NT2/D1 (cell line): ENCODE measurements around the gene LIMD2.
"Not testable (repeated sequence)": the region's sequence is repeated elsewhere in the genome, so short reads cannot be mapped to it uniquely, and the experiment has no call there.

Experiments
- DNase-seq: peaks from one replicate; pipeline ENCODE4 v3.0.0-alpha.2; 2011; ENCODE audit warnings: low read depth, low spot score
- H3K27me3 ChIP-seq: 2 replicates; pipeline ENCODE4 v1.6.0; 2011; ENCODE audit warnings: mild to moderate bottlenecking; ENCODE audit not compliant: insufficient read length, insufficient read depth
- H3K36me3 ChIP-seq: 2 replicates; pipeline ENCODE4 v1.6.1; 2011; ENCODE audit warnings: mild to moderate bottlenecking, low read length, mixed read lengths; ENCODE audit not compliant: insufficient read depth, insufficient read length
- H3K4me1 ChIP-seq: 2 replicates; pipeline ENCODE4 v1.5.1; 2011; ENCODE audit not compliant: insufficient read depth, insufficient read length
- H3K4me3 ChIP-seq: 2 replicates; pipeline ENCODE4 v1.5.1; 2011; ENCODE audit warnings: low read depth; ENCODE audit not compliant: insufficient read length
- H3K9ac ChIP-seq: 2 replicates; pipeline ENCODE4 v1.6.0; 2011; ENCODE audit warnings: low read depth; ENCODE audit not compliant: insufficient read length
- H3K9me3 ChIP-seq: 2 replicates; pipeline ENCODE4 v1.5.1; 2011; ENCODE audit warnings: mild to moderate bottlenecking, low read length; ENCODE audit not compliant: insufficient read depth
- SUZ12 ChIP-seq: IDR thresholded peaks from 2 replicates; pipeline ENCODE4 v1.6.1; 2011; ENCODE audit not compliant: insufficient read length, insufficient read depth; ENCODE audit errors: extremely low read depth
- YY1 ChIP-seq: IDR thresholded peaks from 2 replicates; pipeline ENCODE4 v1.6.1; 2011; ENCODE audit not compliant: insufficient read length, insufficient read depth
- ZNF274 ChIP-seq: IDR thresholded peaks from 2 replicates; pipeline ENCODE4 v1.6.1; 2011; ENCODE audit warnings: mild to moderate bottlenecking, low read depth, low read length

Gene LIMD2

DNA sequence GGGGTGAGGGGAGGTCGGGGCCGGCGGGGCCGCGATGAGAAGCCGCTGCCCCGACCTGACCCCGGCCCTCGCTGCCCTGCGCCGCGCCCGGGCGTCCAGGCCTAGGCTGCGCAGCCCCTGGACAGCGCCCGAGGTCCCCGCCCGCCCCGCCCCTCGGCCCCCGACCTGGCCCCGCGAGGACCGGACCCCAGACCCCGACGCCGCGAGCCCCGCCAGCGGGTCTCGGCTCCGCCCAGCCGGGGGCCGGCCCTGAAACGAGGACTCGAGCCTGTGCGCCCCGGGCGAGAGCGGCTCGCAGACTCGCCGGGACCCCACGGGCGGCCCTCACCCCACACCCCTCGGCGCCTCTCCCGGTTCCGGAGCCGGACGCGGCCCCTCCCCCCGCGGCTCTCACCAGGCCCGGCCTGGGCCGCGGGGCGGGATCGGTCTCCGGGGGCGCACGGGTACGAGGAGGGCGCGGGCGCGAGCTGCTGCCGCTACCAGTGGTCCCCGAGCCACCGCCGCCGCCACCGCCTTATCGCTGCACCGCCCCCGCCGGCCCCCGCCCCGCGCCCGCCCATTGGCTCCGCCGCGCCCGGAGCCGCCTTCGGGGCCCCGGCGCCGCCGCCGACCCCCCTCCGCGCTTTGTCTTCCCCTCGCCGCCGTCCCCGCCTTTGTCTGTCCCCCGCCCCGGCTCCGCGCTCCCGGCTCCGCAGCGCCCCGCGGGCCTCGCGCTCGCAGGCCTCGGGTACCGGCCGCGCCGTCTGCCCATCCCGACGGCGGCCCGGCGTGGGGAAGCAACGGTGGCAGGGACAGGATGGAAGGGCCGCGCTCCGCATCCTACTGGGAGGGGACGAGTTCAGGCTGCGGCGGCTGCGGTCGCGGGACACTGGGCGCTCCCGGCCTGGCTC is at the start of gene LIMD2:
LIMD2 (minus strand) TSS at position 488 of the 890 bp plus-strand sequence. CDS start 827 bp downstream, outside the sequence.
- no peak for DNase-seq
- Histone ChIP-seq H3K9me3 (no peaks in the 10 kb centered on the region), H3K4me1 (peaks cover 36% of the 10 kb centered on the region), H3K27me3 (no peaks in the 10 kb centered on the region), H3K36me3 (peaks cover 60% of the 10 kb centered on the region), H3K9ac (peak within 1 kb of the TSS; percentile 85), H3K4me3 (peak within 1 kb of the TSS; percentile 64)
- no peak for TF ChIP-seq ZNF274
- TF ChIP-seq SUZ12, result no peak
- no peak for TF ChIP-seq YY1

DNA sequence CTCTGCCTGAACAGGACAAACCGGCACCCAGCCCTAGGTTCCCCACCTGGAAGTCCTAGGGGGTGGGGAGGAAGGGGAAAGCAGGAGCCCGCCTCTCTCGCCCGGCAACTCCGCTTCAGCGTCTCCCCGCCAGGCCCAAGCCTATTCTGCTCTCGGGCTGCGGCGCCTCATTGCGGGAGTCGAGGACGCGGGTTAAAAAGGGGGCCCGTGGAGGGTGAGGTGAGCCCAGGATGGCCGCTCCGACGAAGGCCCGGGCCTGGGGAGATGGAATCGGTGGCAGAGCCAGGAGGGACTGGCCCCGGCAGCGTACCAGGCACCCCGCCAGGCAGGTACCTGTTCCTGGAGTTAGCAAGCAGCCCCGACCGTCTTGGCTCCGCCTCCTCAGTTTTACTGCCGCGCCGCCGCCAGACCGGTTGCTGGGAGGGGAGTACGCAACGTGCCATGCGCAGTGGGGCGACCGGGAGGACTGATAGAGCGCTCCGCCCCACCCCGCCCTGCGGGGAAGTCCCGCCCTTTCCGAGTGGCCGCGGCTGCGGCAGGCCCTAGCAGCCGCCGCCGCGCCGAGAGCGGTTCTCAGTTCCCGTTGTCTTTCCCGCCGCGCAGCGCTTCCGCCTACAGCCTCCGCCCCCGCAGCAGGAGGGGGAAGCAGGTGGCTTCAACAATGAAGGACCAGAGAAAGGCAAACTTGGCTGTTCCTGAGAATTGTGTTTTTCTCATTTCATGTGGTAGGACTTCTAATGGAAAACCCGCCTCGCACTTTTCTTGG is 41.7 kb upstream of the LIMD2 start, which contains the start of gene STRADA:
STRADA (minus strand) TSS at position 392 of the 766 bp plus-strand sequence. CDS start 13,430 bp downstream, outside the sequence.
- no peak for TF ChIP-seq YY1
- TF ChIP-seq ZNF274, result no peak
- TF ChIP-seq SUZ12, result no peak
- Histone ChIP-seq H3K9me3 (no peaks in the 10 kb centered on the region), H3K36me3 (peaks cover 18% of the 10 kb centered on the region), H3K4me3 (peak within 1 kb of the TSS; percentile 92), H3K9ac (peak within 1 kb of the TSS; percentile 97), H3K27me3 (no peaks in the 10 kb centered on the region), H3K4me1 (no peaks in the 10 kb centered on the region)
- peak; percentile 93 for DNase-seq

DNA sequence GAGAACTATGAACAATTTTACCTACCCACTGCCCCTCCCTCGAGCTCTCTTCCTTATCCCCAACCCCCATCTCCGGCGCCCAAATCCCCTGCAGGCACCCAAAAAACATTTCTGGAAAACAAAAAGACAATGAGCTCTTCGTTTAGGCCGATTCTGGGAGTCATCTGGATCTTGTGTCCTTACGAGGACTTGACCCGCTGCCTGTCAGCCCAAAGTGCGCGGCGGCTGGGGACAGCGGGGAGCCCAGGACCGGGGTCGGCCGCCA is 41.1 kb upstream of the LIMD2 start:
- no peak for TF ChIP-seq YY1
- no peak for TF ChIP-seq ZNF274
- no peak for TF ChIP-seq SUZ12
- DNase-seq, result no peak

DNA sequence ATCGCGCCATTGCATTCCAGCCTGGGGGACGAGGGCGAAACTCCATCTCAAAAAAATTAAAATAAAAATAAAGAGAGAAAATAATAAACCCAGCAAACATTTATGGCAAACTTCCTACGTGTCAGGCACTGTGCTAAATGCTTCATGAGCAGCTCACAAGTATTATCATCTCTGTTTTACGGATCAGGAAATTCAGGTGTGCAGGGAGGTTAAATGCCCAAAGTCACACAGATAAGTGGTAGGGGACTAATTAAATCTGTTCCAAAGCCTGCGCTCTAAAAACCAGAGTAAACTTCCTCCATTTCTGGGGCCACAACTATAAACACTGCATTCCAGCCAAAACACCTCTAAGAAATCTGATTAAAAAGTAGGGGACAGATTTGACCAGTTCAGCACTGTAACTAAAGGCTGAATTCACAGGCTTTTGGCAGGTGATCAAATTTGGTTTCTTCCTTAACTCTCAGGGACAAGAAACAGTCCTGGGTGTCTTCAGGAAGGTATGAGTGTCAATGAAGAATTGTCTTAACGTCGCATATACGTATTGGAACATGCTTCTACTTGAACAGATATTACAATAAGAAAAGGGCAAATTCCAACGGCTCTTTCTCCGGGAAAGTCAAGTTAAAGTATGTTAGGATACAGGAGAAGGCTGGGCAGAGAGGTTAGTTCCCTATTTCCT is 40.7 kb upstream of the LIMD2 start:
- no peak for DNase-seq
- Histone ChIP-seq H3K4me3 (peak overlapping the region; percentile 92), H3K36me3 (peaks cover 10% of the 10 kb centered on the region), H3K27me3 (no peaks in the 10 kb centered on the region), H3K9ac (peak overlapping the region; percentile 97), H3K9me3 (no peaks in the 10 kb centered on the region), H3K4me1 (no peaks in the 10 kb centered on the region)
- no peak for TF ChIP-seq ZNF274
- TF ChIP-seq YY1, result no peak
- TF ChIP-seq SUZ12, result no peak

More for the DNA sequence above, 41.1 kb upstream of the LIMD2 start:
- Histone ChIP-seq H3K9ac (peak overlapping the region; percentile 97), H3K27me3 (no peaks in the 10 kb centered on the region), H3K9me3 (no peaks in the 10 kb centered on the region), H3K36me3 (peaks cover 13% of the 10 kb centered on the region), H3K4me3 (peak overlapping the region; percentile 92), H3K4me1 (no peaks in the 10 kb centered on the region)

DNA sequence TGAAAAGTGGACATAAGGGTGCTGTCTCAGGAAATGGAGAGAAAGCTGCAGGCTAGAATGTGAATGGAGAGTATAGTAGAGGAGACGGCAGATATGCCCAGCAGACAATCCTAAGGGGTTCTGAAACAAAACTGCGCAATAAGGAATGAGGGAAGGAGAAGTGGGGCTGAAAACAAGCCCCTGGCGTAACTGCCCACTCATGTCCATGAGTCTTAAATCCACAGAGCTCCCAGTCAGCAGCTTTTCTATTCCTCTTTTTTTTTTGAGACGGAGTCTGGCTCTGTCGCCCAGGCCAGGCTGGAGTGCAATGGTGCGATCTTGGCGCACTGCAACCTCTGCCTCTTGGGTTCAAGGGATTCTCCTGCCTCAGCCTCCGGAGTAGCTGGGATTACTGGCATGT is 35.8 kb upstream of the LIMD2 start:
- TF ChIP-seq ZNF274 (no peak), SUZ12 (no peak), YY1 (no peak)
- peaks cover 9% of the 10 kb centered on the region for H3K36me3 ChIP-seq
- DNase-seq, result no peak
- no peak overlapping the region for H3K4me3 ChIP-seq
- no peaks in the 10 kb centered on the region for H3K4me1 ChIP-seq
- no peaks in the 10 kb centered on the region for H3K27me3 ChIP-seq
- H3K9ac ChIP-seq, result no peak overlapping the region
- H3K9me3 ChIP-seq, result no peaks in the 10 kb centered on the region

DNA sequence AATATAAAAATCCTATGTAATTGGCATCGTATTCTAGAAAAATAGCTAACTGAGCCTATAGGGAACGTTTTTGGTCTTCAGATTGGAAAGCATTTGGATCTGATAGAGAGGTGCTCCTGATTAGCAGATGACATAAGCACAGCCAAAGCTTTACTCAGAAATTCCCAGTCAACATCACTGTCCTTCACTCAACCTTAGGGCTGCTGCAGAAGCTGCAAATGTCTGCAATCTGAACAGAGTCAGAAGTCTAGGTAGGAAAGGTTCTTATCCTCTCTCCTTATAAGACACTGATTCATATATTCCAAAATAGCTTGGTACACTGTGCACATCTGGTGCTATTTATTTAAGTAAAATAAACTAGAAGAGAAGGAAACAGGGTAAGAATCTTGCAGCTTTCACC is 22.5 kb upstream of the LIMD2 start:
- Histone ChIP-seq H3K4me3 (no peak overlapping the region), H3K4me1 (no peaks in the 10 kb centered on the region)

DNA sequence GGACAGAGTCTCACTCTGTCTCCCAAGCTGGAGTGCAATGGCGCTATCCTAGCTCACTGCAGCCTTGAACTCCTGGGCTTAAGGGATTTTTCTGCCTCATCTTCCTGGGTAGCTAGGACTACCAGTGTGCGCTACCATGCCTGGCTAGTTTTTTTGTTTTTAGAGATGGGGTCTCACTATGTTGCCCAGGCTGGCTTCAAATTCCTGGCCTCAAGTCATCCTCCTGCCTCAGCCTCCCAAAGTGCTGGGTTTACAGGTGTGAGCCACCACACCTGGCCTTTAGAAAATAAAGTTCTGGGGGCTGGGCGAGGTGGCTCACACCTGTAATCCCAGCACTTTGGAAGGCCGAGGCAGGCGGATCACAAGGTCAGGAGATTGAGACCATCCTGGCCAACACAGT is 20.3 kb upstream of the LIMD2 start:
- peaks cover 18% of the 10 kb centered on the region for H3K36me3 ChIP-seq
- DNase-seq, result not testable (repeated sequence)

More for the DNA sequence above, 22.5 kb upstream of the LIMD2 start:
- Histone ChIP-seq H3K27me3 (no peaks in the 10 kb centered on the region), H3K9ac (no peak overlapping the region), H3K36me3 (peaks cover 20% of the 10 kb centered on the region), H3K9me3 (no peaks in the 10 kb centered on the region)
- no peak for DNase-seq
- TF ChIP-seq ZNF274, result no peak
- no peak for TF ChIP-seq SUZ12

More for the DNA sequence above, 20.3 kb upstream of the LIMD2 start:
- H3K9me3 ChIP-seq, H3K4me1 ChIP-seq, H3K27me3 ChIP-seq, H3K9ac ChIP-seq, H3K4me3 ChIP-seq: not testable (repeated sequence)
